ENCODE data around the gene IL16. TPM values are rescaled to one million over a fixed set of nuclear protein-coding genes. Genes with fewer than 3 reads are reported as not detected.

The IL16 gene
- total RNA-seq, 1 donor from 2014 or later: 34.6 TPM

- no peak for TF ChIP-seq CTCF (IDR thresholded peaks at IDR 0.05)
- Histone ChIP-seq H3K9me3 (no peaks in the 10 kb centered on the region), H3K27ac (peak overlapping the region; percentile 86), H3K27me3 (ENCODE audit: low read depth) (no peaks in the 10 kb centered on the region), H3K4me3 (no peak overlapping the region), H3K36me3 (peaks cover 61% of the 10 kb centered on the region), H3K4me1 (peaks cover 59% of the 10 kb centered on the region)
- intact Hi-C loops (cut with DNase I): no loop called here
- no peak for DNase-seq
- ATAC-seq: no peak
Observed at GRCh38 chr15:81295486-81296121, 98.9 kb downstream of the IL16 start.

GRCh38 chr15:81296186-81296585, 99.5 kb downstream of the IL16 start:
- H3K27me3 ChIP-seq (ENCODE audit: low read depth): no peaks in the 10 kb centered on the region
- no peak for TF ChIP-seq CTCF (IDR thresholded peaks at IDR 0.05)
- ATAC-seq: no peak
- H3K9me3 ChIP-seq: no peaks in the 10 kb centered on the region
- H3K4me1 ChIP-seq: peaks cover 64% of the 10 kb centered on the region
- H3K36me3 ChIP-seq: peaks cover 61% of the 10 kb centered on the region
- no peak for DNase-seq
- intact Hi-C loops (cut with DNase I): no loop called here
- peak overlapping the region; percentile 86 for H3K27ac ChIP-seq
- H3K4me3 ChIP-seq: peak overlapping the region; percentile 59

- Histone ChIP-seq H3K4me1 (peaks cover 69% of the 10 kb centered on the region), H3K27me3 (ENCODE audit: low read depth) (no peaks in the 10 kb centered on the region), H3K27ac (peak overlapping the region; percentile 86), H3K4me3 (peak overlapping the region; percentile 59), H3K9me3 (no peaks in the 10 kb centered on the region), H3K36me3 (peaks cover 63% of the 10 kb centered on the region)
- intact Hi-C loops (cut with DNase I): no loop called here
- DNase-seq (peak; percentile 82), ATAC-seq (peak; percentile 76 to 77)
- no peak for TF ChIP-seq CTCF (IDR thresholded peaks at IDR 0.05)
Observed at GRCh38 chr15:81296673-81297072, 100.0 kb downstream of the IL16 start.

- DNase-seq: no peak
- intact Hi-C loops (cut with DNase I): no loop called here
- peak overlapping the region; percentile 59 for H3K4me3 ChIP-seq
Observed at GRCh38 chr15:81297147-81297572, 100.5 kb downstream of the IL16 start.

More at GRCh38 chr15:81297147-81297572, 100.5 kb downstream of the IL16 start:
- Histone ChIP-seq H3K36me3 (peaks cover 63% of the 10 kb centered on the region), H3K9me3 (no peaks in the 10 kb centered on the region), H3K27me3 (ENCODE audit: low read depth) (no peaks in the 10 kb centered on the region), H3K4me1 (peaks cover 74% of the 10 kb centered on the region), H3K27ac (peak overlapping the region; percentile 86)
- no peak for ATAC-seq
- TF ChIP-seq CTCF (IDR thresholded peaks at IDR 0.05): no peak

Measured in lower lobe of right lung (tissue), 2 donors.